K562 (cell line): ENCODE measurements around the gene PTGR1. TPM values are rescaled to one million over a fixed set of nuclear protein-coding genes. Genes with fewer than 3 reads are reported as not detected.

Experiments used
- ATAC-seq: fragments of 200-7000 bp; cut with Tn5 transposase; 3 replicates; pipeline ENCODE4 v1.9.1; 2020; ENCODE audit warnings: moderate library complexity
- BruUV-seq: library from RNA; stranded (reverse); fragments of 400-500 nt; replicated peaks from 2 replicates; lab custom pipeline; 2021; lab: Mats Ljungman, UMichigan
- CTCF ChIA-PET: fragments of 300-600 bp; formaldehyde crosslinking; extraction: SDS; loops from one replicate; lab custom pipeline; 2021; ENCODE audit warnings: low intra/inter-chr PET ratio; lab: Yijun Ruan, JAX
- POLR2A ChIA-PET: fragments of 300-600, 350-650 bp; sonication (Branson Sonifier 250); formaldehyde crosslinking; extraction: SDS; loops from one replicate; lab custom pipeline; 2021; ENCODE audit warnings: antibody characterized with exemption, inconsistent platforms; lab: Yijun Ruan, JAX
- DNase-seq, 4 experiments: peaks; one replicate each; pipeline versions ENCODE4 v3.0.0 to v3.0.0-alpha.2; 2011 to 2018; ENCODE audit warnings: low spot score in 3 of 4, mixed read lengths in 3 of 4; ENCODE audit errors: extremely low read depth in 1 of 4
- FAIRE-seq: peaks from 2 replicates; lab custom pipeline; 2011; peaks lifted over from hg19 to GRCh38; lab: Jason Lieb, UNC
- H2AFZ ChIP-seq: 2 replicates; pipeline ENCODE4 v1.6.0; 2011; ENCODE audit warnings: low read depth, low read length, control low read depth, inconsistent platforms
- H3K27ac ChIP-seq: fragments of 200-600 bp; 3 replicates; pipeline ENCODE4 v1.8.0; 2011; ENCODE audit warnings: low read depth, mild to moderate bottlenecking, control low read depth, inconsistent platforms, low read length, moderate library complexity, mixed read lengths; ENCODE audit errors: extremely low read depth
- H3K27me3 ChIP-seq, 2 experiments: fragments of 300-600 bp in 1 of 2; 2 replicates in 1 of 2; 3 replicates in 1 of 2; pipeline versions ENCODE4 v1.6.0 to v1.8.0; 2011; ENCODE audit warnings: inconsistent platforms in 2 of 2, low read length in 2 of 2, mild to moderate bottlenecking in 1 of 2, mixed read lengths in 1 of 2, moderate library complexity in 1 of 2; ENCODE audit not compliant: control insufficient read depth in 2 of 2, insufficient read depth in 2 of 2
- H3K36me3 ChIP-seq: fragments of 300-600 bp; 3 replicates; pipeline ENCODE4 v1.8.0; 2011; ENCODE audit warnings: mild to moderate bottlenecking, low read length, inconsistent platforms; ENCODE audit not compliant: control insufficient read depth, insufficient read depth
- H3K4me1 ChIP-seq, 2 experiments: fragments of 200-600 bp in 1 of 2; replicated peaks in 1 of 2; 2 replicates in 1 of 2; 3 replicates in 1 of 2; pipeline versions ENCODE4 v1.5.1 to v1.8.0; 2011; ENCODE audit warnings: inconsistent platforms in 2 of 2, low read length in 2 of 2, mild to moderate bottlenecking in 1 of 2, mixed read lengths in 1 of 2, moderate library complexity in 1 of 2; ENCODE audit not compliant: control insufficient read depth in 2 of 2, insufficient read depth in 2 of 2
- H3K4me2 ChIP-seq: 2 replicates; pipeline ENCODE4 v1.6.1; 2011; ENCODE audit warnings: low read length, control low read depth, inconsistent platforms, mixed read lengths; ENCODE audit not compliant: insufficient read depth
- H3K4me3 ChIP-seq: fragments of 200-600 bp; sonication (generic), shearing (Covaris generic); 2 replicates; pipeline ENCODE4 v1.5.1; 2016; ENCODE audit warnings: control low read depth, inconsistent platforms
- H3K79me2 ChIP-seq: fragments of 200-600 bp; 3 replicates; pipeline ENCODE4 v1.8.0; 2011; ENCODE audit warnings: low read length, inconsistent platforms; ENCODE audit not compliant: control insufficient read depth, insufficient read depth
- H3K9ac ChIP-seq, 2 experiments: 2 replicates each; pipeline versions ENCODE4 v1.6.0 to v1.6.1; 2011; ENCODE audit warnings: low read depth in 2 of 2, low read length in 2 of 2, control low read depth in 1 of 2, inconsistent platforms in 1 of 2, mild to moderate bottlenecking in 1 of 2, mixed read lengths in 1 of 2; ENCODE audit not compliant: insufficient read depth in 1 of 2
- H3K9me1 ChIP-seq: one replicate; pipeline ENCODE4 v1.6.0; 2011; ENCODE audit warnings: inconsistent platforms, mild to moderate bottlenecking, low read length, moderate library complexity; ENCODE audit not compliant: control insufficient read depth, insufficient read depth
- H3K9me3 ChIP-seq: replicated peaks from 2 replicates; pipeline ENCODE4 v1.5.1; 2011; ENCODE audit warnings: low read depth, low read length, inconsistent platforms; ENCODE audit not compliant: control insufficient read depth, insufficient read depth
- H4K20me1 ChIP-seq: replicated peaks from 2 replicates; pipeline ENCODE4 v1.6.1; 2011; ENCODE audit warnings: low read length, inconsistent platforms, mixed read lengths; ENCODE audit not compliant: control insufficient read depth, insufficient read depth
- ATF3 ChIP-seq, 2 experiments: fragments of 450-650 bp in 1 of 2; sonication (generic) in 1 of 2; formaldehyde crosslinking in 1 of 2; IDR thresholded peaks in 1 of 2; conservative IDR thresholded peaks in 1 of 2; 2 replicates each; pipeline versions ENCODE4 v1.6.1 to v1.8.1; 2016 to 2023; ENCODE audit warnings: mild to moderate bottlenecking in 2 of 2, moderate library complexity in 2 of 2, inconsistent platforms in 1 of 2, missing genetic modification reagents in 1 of 2
- BCOR ChIP-seq: fragments of 450-650 bp; IDR thresholded peaks from 2 replicates; pipeline ENCODE4 v1.6.1; 2016
- ELF2 ChIP-seq: fragments of 250-450 bp; sonication (Bioruptor Pico); IDR thresholded peaks from 2 replicates; pipeline ENCODE4 v1.5.0; 2021; ENCODE audit warnings: mild to moderate bottlenecking
- KLF13 ChIP-seq: fragments of 450-650 bp; IDR thresholded peaks from 2 replicates; pipeline ENCODE4 v1.6.1; 2016; ENCODE audit warnings: missing genetic modification characterization, low read depth, mild to moderate bottlenecking, missing compliant biosample characterization, moderate library complexity, borderline replicate concordance
- WGBS: fragments of 100-300 bp; shearing (Covaris generic); methylation state at CpG from one replicate; pipeline ENCODE4 v1.1.6; 2016; ENCODE audit warnings: low coverage, mixed read lengths; ENCODE audit not compliant: insufficient coverage; ENCODE audit errors: missing lambda C conversion rate; 5-methylcytosine and 5-hydroxymethylcytosine counted together
- in situ Hi-C: fragments of 300-500 bp; cut with MboI; formaldehyde crosslinking; loops from 4 replicates; pipeline ENCODE4 v1.15.0; 2018; ENCODE audit warnings: inconsistent platforms, mixed read lengths
- intact Hi-C: fragments of 100-400 bp; cut with micrococcal nuclease; formaldehyde crosslinking; loops from 2 replicates; pipeline ENCODE4 v1.14.2; 2022
- polyA plus RNA-seq, 8 experiments: library from polyadenylated mRNA; depleted of rRNA in 4 of 8; stranded (reverse) in 5 of 8; unstranded in 3 of 8; fragments of >200 nt; fragmentation: Nextera tagmentation in 2 of 8; fragmentation: Illumina TruSeq in 1 of 8; extraction: Ambion mirVana in 2 of 8; extraction: Trizol in 1 of 8; gene quantifications; 2 replicates each; pipeline versions ENCODE4 v1.2.1 to v1.2.3, GENCODE V29; 2011 to 2014; ENCODE audit warnings: inconsistent platforms in 1 of 8, missing spikeins in 1 of 8
- total RNA-seq, 7 experiments: library from RNA; depleted of rRNA in 6 of 7; stranded (reverse); fragments of >200 nt in 6 of 7; fragmentation: Illumina TruSeq in 2 of 7; extraction: Trizol in 2 of 7; gene quantifications; 2 replicates each; pipeline versions ENCODE4 v1.2.1 to v1.2.3, GENCODE V29; 2011 to 2021; ENCODE audit warnings: low replicate concordance in 1 of 7
- TF ChIP-seq, protein P1 (sequence below): sonication (generic); formaldehyde crosslinking; IDR thresholded peaks from 2 replicates; pipeline ENCODE4 v1.8.0; 2022; ENCODE audit warnings: mild to moderate bottlenecking, missing genetic modification reagents

PTGR1 gene
- total and polyA plus RNA-seq, 9 of the 15 experiments (the other 6 are each of a cell fraction or from before 2014, with no cell fraction given), result 0.22 TPM; not detected in 8

DNA sequence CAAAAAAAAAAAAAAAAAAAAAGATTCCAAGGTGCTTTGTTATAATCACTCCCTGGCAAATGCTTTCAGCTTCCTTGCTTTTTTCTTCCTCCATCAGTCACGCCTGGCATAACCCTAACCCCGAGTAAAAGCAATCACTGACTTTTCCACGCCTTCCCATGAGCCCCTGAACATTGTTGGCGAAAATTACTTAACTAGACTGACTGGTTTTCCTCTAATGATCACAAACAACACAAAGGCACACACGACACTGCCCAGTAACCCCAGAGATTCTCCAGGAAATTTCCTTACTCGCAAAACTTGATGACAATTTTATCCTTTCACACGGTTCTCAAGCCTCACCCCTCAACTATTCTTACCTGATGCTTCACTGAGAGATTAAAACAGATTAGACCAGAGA, 11.4 kb upstream of the PTGR1 start:
- H3K4me3 ChIP-seq, result no peak overlapping the region
- no peak overlapping the region for H3K27ac ChIP-seq
- H3K9ac ChIP-seq, result no peak overlapping the region
- POLR2A ChIA-PET, result no interaction called here
- H3K79me2 ChIP-seq, result no peaks in the 10 kb centered on the region
- no peak for ATAC-seq
- H4K20me1 ChIP-seq, result no peaks in the 10 kb centered on the region
- TF ChIP-seq, protein P1, sequence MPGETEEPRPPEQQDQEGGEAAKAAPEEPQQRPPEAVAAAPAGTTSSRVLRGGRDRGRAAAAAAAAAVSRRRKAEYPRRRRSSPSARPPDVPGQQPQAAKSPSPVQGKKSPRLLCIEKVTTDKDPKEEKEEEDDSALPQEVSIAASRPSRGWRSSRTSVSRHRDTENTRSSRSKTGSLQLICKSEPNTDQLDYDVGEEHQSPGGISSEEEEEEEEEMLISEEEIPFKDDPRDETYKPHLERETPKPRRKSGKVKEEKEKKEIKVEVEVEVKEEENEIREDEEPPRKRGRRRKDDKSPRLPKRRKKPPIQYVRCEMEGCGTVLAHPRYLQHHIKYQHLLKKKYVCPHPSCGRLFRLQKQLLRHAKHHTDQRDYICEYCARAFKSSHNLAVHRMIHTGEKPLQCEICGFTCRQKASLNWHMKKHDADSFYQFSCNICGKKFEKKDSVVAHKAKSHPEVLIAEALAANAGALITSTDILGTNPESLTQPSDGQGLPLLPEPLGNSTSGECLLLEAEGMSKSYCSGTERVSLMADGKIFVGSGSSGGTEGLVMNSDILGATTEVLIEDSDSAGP, result no peak
- TF ChIP-seq ELF2 (CRISPR knock-in tag) (no peak), BCOR (no peak), KLF13 (tag) (no peak), ATF3 (IDR thresholded peaks at IDR 0.05) (no peak), ATF3 (CRISPR knock-in tag; conservative IDR thresholded peaks at IDR 0.05) (no peak)
- TF ChIP-seq, all 486 proteins: peak for 0
- peaks cover 45 to 46% of the 10 kb centered on the region in 2 experiments for H3K27me3 ChIP-seq
- intact Hi-C loops, result no loop called here
- FAIRE-seq, result no peak
- H2AFZ ChIP-seq, result no peak overlapping the region
- CTCF ChIA-PET, result no interaction called here
- no peaks in the 10 kb centered on the region for H3K9me3 ChIP-seq
- no peaks in the 10 kb centered on the region for H3K4me1 ChIP-seq
- H3K36me3 ChIP-seq, result no peaks in the 10 kb centered on the region
- 2% methylated on average over 7 of the region's 7 CpGs for WGBS
- no peaks in the 10 kb centered on the region for H3K9me1 ChIP-seq
- no TSS peak for BruUV-seq
- in situ Hi-C loops, result no loop called here
- DNase-seq, result no peak
- H3K4me2 ChIP-seq, result no peak overlapping the region
